Measurements from ENCODE around the gene BCAP29. TPM values are rescaled to one million over a fixed set of nuclear protein-coding genes. Genes with fewer than 3 reads are reported as not detected.

Gene BCAP29
- total RNA-seq, 1 experiment from 2014 or later = 43.2 TPM

GRCh38 chr7:107631588-107632491, 51.8 kb downstream of the BCAP29 start:
- no peak overlapping the region for H3K4me3 ChIP-seq (replicated peaks in 1 of 2; ENCODE audit: low read depth in 1 of 2, low read length in 2 of 2)
- no peaks in the 10 kb centered on the region for H3K36me3 ChIP-seq (ENCODE audit: control insufficient read depth in 1 of 2, insufficient read depth in 2 of 2, low read length in 2 of 2)
- no peaks in the 10 kb centered on the region for H4K20me1 ChIP-seq (ENCODE audit: insufficient read depth)
- H3K27ac ChIP-seq (ENCODE audit: low read depth, low read length) = no peak overlapping the region
- DNase-seq (ENCODE audit: low read depth, low spot score) (no peak), ATAC-seq (peak; percentile 44; the same call in 1 of the 2 replicates)
- ChIA-PET RAD21 (ENCODE audit: low non-redundant PET in 1 of 2, low total read pairs in 2 of 2, uncharacterized antibody in 2 of 2, unreplicated experiment in 2 of 2) (no interaction called here), CTCF (no interaction called here), POLR2A (no interaction called here)
- intact Hi-C loops (cut with micrococcal nuclease) = no loop called here
- no peak overlapping the region for H3K4me2 ChIP-seq (ENCODE audit: low read length)
- no peak overlapping the region for H3K9ac ChIP-seq (ENCODE audit: low read length)
- TF ChIP-seq SRF (IDR thresholded peaks at IDR 0.05; ENCODE audit: low read depth) = no peak
- H3K4me1 ChIP-seq (ENCODE audit: control insufficient read depth in 1 of 2, insufficient read depth in 2 of 2, low read length in 2 of 2) = no peaks in the 10 kb centered on the region
- no TSS peak for BruUV-seq (replicated peaks)
- H3K9me3 ChIP-seq (ENCODE audit: control insufficient read depth in 1 of 2, insufficient read depth in 1 of 2, low read depth in 1 of 2, low read length in 2 of 2) = no peaks in the 10 kb centered on the region
- no peaks in the 10 kb centered on the region for H3K79me2 ChIP-seq (ENCODE audit: insufficient read depth, low read length)
- no peak overlapping the region for H2AFZ ChIP-seq (ENCODE audit: low read depth, low read length, poor library complexity, severe bottlenecking)
- no peaks in the 10 kb centered on the region for H3K27me3 ChIP-seq (ENCODE audit: insufficient read depth, low read length)
- H3K9me2 ChIP-seq (ENCODE audit: insufficient read depth) = no peaks in the 10 kb centered on the region

GRCh38 chr7:107632492-107632865, 52.4 kb downstream of the BCAP29 start:
- H3K4me3 ChIP-seq (replicated peaks in 1 of 2; ENCODE audit: low read depth in 1 of 2, low read length in 2 of 2) = no peak overlapping the region
- no peak for TF ChIP-seq SP1 (IDR thresholded peaks at IDR 0.05; ENCODE audit: low read depth)
- no peak for TF ChIP-seq CTCF (IDR thresholded peaks at IDR 0.05 in 2 of 3, conservative IDR thresholded peaks at IDR 0.05 in 1 of 3; ENCODE audit: borderline replicate concordance in 1 of 3, insufficient read depth in 1 of 3, low read depth in 2 of 3, low read length in 2 of 3)
- TF ChIP-seq EZH2 (IDR thresholded peaks at IDR 0.05) = no peak
- no peak for TF ChIP-seq FOSL1 (IDR thresholded peaks at IDR 0.05; ENCODE audit: low read depth)
- no peaks in the 10 kb centered on the region for H3K9me3 ChIP-seq (ENCODE audit: control insufficient read depth in 1 of 2, insufficient read depth in 1 of 2, low read depth in 1 of 2, low read length in 2 of 2)
- H3K27ac ChIP-seq (ENCODE audit: low read depth, low read length) = no peak overlapping the region
- POLR2A ChIA-PET = no interaction called here
- intact Hi-C loops (cut with micrococcal nuclease) = no loop called here
- no peaks in the 10 kb centered on the region for H3K4me1 ChIP-seq (ENCODE audit: control insufficient read depth in 1 of 2, insufficient read depth in 2 of 2, low read length in 2 of 2)
- RAD21 ChIA-PET (ENCODE audit: low non-redundant PET in 1 of 2, low total read pairs in 2 of 2, uncharacterized antibody in 2 of 2, unreplicated experiment in 2 of 2) = no interaction called here
- no peak overlapping the region for H2AFZ ChIP-seq (ENCODE audit: low read depth, low read length, poor library complexity, severe bottlenecking)
- ATAC-seq = no peak
- BruUV-seq (replicated peaks) = no TSS peak
- no peaks in the 10 kb centered on the region for H3K36me3 ChIP-seq (ENCODE audit: control insufficient read depth in 1 of 2, insufficient read depth in 2 of 2, low read length in 2 of 2)
- no peaks in the 10 kb centered on the region for H3K79me2 ChIP-seq (ENCODE audit: insufficient read depth, low read length)
- H3K27me3 ChIP-seq (ENCODE audit: insufficient read depth, low read length) = no peaks in the 10 kb centered on the region
- CTCF ChIA-PET = no interaction called here
- H3K4me2 ChIP-seq (ENCODE audit: low read length) = no peak overlapping the region
- DNase-seq (ENCODE audit: low read depth, low spot score) = no peak
- no peaks in the 10 kb centered on the region for H3K9me2 ChIP-seq (ENCODE audit: insufficient read depth)
- H4K20me1 ChIP-seq (ENCODE audit: insufficient read depth) = no peaks in the 10 kb centered on the region
- H3K9ac ChIP-seq (ENCODE audit: low read length) = no peak overlapping the region
